NCI-H2196 treated with DMSO at 0.1 percent for 48 hours (cell line): ENCODE measurements around the gene RNF111.
"Not testable (repeated sequence)": the region's sequence is repeated elsewhere in the genome, so short reads cannot be mapped to it uniquely, and the experiment has no call there.

ENCODE experiments used
- DNase-seq: peaks from one replicate; lab custom pipeline; 2025; ENCODE audit not compliant: unreplicated experiment; lab: John Stamatoyannopoulos, UW

The RNF111 gene

DNA sequence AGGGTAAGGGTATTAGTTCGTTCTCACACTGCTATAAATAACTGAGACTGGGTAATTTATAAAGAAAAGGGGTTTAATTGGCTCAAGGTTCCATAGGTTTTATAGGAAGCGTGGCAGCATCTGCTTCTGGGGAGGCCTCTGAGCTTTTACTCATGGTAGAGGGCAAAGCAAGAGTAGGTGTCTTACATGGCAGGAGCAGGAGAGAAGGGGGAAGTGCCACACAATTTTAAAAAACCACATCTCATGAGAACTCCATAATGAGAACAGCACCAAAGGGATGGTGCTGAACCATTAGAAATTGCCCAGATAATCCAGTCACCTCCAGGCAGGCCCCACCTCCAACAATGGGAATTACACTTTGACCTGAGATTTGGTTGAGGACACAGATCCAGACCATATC, 12.2 kb downstream of the RNF111 start:
- no peak for DNase-seq

DNA sequence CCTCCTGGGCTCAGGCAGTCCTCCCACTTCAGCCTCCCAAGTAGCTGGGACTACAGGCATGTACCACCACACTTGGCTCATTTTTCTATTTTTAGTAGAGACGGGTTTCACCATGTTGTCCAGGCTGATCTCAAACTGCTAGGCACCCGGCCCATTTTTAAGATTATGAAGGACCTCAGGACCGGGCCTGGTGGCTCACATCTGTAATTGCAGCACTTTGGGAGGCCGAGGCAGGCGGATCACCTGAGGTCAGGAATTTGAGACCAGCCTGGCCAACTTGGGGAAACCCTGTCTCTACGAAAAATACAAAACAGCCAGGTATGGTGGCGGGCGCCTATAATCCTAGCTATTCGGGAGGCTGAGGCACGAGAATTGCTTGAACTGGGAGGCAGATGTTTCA, 12.8 kb downstream of the RNF111 start:
- not testable (repeated sequence) for DNase-seq

DNA sequence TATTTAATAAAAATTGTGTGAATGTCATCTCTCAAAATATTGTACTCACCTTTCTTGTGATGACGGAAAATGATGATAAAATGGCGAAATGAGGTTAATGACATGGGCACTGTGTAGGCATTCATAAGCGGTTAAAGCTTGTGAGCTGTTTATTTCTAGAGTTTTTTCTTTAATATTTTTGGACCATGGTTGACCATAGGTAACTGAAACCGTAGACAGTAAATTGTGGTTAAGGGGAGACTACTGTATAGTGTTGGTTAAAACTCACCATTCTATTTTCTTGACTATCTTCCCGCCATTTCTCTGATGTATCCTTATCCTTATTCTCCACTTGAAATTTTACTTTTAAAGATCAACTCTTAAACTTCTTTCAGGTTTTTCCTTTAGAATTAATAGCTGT, 14.5 kb downstream of the RNF111 start:
- no peak for DNase-seq

DNA sequence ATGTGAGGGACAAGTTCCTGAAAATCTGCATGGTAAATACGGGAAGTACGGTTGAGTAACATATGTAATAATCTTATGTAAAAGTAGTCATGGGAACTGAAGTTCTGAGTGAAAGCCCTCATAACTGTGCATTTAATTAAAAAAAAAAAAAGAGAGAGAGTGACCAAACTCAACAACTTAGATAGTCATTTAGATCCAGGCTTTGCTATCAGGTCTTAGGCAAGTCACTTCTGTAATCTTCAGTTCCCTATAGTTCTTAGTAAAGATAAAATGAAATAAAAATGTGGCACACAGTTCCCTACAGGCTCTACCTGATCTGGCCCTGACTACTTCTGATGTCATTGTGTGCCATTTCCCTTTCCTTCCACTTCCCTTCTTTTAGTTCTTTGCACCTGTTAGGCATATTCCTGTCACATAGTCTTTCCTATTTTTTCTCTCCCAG, 15.0 kb downstream of the RNF111 start:
- no peak for DNase-seq

DNA sequence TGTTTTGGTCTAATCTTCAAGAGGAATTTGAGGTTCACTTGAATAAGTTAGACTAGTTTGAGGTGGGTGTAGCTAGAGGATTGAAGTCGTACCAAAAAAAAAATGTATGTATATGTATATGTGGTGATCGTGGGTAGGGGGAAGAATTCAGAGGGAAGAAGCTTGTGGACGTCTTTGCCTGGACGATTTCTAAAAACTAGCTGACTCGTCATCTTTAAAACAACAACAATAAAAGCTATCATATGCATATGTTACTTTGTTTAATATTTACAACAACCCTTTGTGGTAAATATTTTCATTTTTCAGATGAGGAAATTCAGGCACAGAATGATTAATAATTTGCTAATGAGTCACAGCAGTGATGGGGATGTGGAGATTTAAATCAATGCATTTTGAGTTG, 18.1 kb downstream of the RNF111 start:
- DNase-seq = no peak

DNA sequence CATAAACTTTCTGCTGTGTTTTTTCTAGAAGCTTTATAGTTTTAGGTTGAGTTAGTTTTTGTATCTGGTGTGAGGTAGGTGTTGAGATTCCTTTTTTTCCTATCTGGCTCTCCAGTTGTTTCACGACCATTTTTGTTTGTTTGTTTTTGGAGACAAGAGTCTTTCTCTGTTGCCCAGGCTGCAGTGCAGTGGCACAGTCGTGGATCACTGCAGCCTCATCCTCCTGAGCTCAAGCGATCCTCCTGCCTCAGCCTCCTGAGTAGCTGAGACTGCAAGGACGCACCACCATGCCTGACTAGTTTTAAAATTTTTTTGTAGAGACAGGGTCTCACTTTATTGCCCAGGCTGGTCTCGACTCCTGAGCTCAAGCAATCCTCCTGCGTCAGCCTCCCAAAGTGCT, 20.6 kb downstream of the RNF111 start:
- DNase-seq = no peak

DNA sequence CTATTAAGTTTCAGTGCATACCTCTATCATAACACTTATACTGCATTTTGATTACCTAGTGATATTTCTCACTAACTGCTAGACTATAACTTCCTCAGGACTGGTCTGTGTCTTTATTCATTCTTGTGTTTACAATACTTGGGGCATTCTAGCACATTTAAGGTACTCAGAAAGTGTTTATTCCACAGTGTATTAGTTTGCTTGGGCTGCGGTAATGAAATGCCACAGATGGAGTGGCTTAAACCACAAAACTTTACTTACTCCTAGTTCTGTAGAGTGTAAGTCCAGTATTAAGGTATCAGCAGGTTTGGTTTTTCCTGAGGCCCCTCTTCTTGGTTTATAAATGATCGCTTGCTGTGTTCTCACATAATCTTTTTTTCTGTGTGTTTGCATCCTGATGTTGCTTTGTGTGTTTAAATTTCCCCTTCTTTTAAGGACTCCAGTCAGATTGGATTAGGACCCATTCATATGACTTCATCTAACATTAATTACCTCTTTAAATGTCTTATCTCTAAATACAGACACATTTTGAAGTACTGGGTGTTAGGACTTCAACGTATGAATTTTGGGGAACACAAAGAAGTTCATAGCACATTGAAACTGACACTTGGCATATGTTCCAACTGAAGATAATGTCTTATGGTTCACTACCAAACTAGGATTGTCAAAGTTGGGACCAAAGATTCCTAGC, 23.9 kb downstream of the RNF111 start:
- no peak for DNase-seq

DNA sequence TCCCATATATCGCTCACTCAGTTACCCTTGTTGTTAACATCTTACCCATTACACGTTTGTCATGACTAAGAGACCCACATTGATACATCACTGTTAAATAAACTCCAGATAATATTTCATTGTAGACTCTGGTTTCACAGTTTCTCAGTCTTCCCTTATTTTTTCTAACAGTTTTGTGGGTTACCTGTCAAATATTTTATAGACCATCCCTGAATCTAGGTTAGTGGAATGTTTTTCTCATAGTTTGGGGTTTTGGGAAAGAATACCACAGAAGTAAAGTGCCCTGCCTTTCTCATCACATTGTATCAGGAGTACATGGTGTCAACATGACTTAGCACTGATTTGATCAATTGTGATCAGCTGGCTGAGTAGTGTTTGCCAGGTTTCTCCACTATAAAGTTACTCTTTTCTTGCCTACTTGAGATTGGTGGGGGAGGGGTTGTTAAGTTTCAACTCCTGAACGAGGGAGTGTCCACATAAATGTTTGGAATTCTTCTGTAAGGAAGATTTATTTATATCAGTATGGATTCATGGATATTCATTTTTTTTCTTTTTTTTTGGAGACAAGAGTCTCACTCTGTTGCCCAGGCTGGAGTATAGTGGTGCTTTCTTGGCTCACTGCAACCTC, 25.9 kb downstream of the RNF111 start:
- DNase-seq = no peak

DNA sequence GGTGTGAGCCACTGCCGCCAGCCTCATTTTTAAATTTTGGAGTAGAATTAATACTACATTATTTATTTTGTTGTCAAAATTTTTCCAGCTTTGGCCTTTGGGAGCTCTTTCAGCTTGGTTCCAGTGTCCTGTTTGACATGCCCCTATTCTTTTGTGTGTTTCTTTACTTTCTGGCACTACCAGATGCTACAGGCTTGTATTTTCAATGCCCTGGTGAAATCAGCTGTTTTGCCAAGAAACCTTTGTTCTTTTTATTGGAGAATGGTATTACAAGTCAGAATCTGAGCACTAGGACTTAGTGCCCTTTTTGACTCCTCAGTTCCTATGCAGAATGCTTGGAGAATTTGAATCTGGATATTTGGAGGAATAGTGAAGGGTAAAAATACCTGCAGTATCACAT, 26.6 kb downstream of the RNF111 start:
- DNase-seq = no peak

DNA sequence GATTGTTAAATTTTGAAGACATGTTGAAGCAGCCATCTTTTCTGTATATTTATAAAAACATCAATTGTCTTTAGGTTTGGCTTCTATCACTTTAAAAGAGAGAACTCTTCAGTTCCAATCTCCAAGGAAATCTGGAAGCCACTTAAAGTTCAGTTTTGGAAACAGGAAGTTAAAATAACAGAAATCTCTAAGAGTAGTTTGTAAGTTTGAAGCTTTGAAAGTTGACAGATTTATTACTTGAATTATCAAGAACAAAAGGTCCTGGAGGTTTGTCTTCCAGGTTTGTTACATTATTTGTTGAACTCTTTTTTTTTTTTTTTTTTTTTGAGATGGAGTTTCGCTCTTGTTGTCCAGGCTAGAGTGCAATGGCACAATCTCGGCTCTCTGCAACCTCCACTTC, 30.0 kb downstream of the RNF111 start:
- DNase-seq = no peak

DNA sequence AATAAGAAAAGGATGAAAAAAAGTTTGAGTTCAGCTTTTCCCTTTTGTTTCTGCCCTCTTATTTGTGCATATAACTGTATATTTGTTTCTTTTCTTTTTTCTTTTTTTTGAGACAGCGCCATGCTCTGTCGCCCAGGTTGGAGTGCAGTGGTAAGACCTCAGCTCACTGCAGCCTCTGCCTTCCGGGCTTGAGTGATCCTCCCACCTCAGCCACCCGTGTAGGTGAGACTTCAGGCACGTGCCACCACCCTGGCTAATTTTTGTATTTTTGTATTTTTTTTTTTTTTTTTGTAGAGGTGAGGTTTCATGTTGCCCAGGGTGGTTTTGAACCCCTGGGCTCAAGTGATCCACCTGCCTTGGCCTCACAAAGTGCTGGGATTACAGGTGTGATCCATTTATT, 31.4 kb downstream of the RNF111 start:
- DNase-seq = no peak

DNA sequence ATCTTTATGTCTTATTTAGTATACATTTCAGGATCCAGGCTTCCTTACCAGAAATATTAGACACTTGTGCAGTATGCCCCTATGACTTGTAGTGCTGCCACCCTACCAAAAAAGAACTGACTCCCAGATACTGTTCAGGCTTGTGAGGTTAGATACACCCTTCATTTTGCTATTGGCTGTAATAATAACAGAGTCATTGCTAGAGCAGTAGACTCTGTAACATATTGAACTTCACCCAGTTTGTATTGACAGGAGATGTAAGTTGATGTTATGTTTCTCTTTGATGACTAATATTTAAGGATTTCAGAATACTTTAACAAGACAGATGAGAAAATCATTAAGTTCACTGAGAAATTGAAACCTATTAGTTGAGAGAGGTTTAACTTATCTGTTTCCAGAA, 32.9 kb downstream of the RNF111 start:
- no peak for DNase-seq

DNA sequence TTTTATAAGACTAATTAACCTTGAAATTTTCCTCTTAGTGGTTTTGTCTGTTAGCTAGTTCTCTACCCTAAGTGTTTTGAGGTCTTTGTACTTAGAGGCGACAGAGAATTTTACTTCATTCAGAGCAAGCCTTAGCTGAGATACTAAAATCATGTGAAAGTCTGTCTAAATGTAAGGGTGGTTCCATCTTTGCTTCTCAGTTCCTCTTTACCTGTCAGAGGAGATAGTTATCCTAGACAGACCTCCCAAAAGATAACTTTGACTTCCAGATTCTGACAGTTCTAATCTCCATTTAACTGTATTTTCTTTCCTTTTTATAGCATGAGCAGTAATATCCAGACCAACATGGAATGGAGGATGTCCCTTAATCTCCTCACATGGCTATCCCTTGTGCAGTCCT, 34.7 kb downstream of the RNF111 start:
- no peak for DNase-seq

DNA sequence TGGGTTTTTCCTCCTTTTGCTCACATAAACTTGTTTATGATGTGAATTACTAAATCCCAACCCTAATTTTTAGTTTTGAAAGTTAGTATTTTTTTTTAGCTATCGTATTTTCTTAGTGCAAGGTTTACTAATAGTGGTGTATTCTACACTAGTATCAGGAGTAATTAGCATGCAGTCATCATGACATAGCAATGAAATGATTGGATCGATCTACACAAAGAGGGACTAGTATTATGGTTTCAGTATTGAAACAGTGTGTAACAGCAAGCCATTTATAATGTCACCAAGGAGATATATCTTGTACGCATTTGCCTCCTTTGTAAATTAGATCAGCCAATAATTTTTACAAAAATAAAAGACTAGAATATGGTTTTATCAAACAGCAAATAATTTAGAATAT, 38.7 kb downstream of the RNF111 start:
- no peak for DNase-seq

DNA sequence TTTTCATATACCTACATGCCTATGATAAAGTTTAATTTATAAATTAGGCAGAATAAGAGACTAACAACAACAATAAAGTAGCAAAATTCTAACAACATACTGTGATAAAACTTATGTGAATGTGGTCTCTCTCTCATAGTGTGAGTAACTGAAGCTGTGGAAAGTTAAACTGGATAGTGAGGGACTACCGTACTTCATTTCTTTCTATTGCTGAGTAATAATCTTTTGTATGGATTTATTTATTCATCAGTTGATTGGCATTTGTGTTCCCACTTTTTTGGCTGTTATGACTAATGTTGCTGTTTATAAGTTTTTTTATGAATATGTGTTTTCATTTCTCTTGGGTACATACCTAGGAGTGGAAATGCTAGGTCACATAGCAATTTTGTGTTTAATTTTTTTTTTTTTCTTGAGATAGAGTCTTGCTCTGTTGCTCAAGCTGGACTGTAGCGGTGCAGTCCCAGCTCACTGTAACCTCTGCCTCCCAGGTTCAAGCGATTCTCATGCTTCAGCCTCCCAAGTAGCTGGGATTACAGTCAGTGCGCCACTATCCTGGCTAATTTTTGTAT, 41.0 kb downstream of the RNF111 start:
- DNase-seq = no peak

DNA sequence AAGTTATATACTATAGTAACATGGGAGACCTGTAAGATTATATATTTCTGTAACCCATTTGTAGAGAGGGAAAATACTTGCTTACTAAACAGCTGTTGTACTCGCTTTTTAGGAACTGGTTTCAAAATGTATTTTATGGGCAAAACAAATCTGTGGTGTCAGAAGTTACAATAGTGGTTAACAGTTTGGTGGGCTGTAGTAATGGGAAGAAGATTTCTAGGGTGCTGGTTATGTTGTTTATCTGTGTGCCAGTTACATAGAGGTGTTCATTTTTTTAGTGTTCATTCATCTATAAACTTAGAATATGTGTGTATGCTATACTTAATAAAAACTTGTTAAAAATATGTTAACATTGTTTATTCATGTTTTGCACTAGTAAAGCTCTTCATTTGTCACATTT, 42.1 kb downstream of the RNF111 start:
- no peak for DNase-seq

DNA sequence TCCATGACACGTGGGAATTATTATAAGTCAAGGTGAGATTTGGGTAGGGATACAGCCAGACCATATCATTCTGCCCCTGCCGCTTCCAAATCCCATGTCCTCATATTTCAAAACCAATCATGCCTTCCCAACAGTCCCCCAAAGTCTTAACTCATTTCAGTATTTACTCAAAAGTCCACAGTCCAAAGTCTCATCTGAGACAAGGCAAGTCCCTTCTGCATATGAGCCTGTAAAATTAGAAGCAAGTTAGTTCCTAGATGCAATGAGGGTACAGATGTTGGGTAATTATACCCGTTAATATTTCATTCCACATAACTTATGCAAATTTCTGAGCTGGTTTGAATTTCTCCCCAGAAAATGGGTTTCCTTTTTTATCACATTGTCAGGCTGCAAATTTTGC, 47.7 kb downstream of the RNF111 start:
- DNase-seq = no peak

DNA sequence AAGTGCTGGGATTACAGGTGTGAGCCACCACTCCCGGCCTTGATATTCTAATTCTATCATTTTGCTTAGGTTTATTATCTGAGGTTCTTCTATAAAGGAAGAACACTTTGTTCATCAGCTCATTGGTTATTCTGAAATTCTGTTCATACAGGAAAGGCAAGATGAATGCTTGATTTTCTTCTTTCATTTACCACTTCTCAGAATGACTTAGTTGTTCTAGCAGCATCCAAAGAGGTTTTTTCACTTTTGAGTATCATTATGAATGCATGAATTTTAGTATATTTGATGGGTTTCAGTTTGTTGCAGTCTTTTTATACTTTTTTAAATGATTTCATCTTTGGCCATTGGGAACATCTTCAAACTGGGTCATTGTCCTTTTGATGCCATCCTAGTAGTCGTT, 51.8 kb downstream of the RNF111 start:
- no peak for DNase-seq

DNA sequence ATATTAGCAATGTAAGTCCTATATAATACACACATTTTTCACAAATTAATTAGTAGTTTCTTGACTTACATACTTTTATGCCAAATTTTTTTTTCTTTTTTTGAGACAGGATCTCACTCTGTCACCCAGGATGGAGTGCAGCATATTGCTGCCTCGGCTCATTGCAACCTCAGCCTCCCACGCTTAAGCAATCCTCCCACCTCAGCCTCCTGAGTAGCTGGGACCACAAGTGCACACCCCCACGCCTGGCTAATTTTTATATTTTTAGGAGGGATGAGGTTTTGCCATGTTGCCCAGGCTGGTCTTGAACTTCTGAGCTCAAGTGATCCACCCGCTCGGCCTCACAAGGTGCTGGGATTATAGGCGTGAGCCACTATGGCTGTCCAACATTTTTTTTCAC, 54.6 kb downstream of the RNF111 start:
- no peak for DNase-seq

DNA sequence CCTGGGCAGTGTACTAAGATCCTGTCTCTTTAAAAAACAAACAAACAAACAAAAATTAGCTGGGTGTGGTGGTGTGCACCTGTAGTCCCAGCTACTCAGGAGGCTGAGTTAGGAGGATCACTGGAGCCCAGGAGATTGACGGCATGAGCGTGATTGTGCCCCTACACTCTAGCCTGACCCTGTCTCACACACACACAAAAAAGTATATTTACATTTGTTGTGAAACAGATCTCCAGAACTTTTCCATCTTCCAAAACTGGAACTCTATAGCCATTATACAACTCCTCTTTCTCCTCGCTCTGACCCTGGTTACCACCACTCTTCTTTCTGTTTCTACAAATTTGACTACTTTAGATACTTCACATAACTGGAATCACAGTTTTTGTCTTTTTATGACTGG, 61.4 kb downstream of the RNF111 start:
- DNase-seq = no peak

DNA sequence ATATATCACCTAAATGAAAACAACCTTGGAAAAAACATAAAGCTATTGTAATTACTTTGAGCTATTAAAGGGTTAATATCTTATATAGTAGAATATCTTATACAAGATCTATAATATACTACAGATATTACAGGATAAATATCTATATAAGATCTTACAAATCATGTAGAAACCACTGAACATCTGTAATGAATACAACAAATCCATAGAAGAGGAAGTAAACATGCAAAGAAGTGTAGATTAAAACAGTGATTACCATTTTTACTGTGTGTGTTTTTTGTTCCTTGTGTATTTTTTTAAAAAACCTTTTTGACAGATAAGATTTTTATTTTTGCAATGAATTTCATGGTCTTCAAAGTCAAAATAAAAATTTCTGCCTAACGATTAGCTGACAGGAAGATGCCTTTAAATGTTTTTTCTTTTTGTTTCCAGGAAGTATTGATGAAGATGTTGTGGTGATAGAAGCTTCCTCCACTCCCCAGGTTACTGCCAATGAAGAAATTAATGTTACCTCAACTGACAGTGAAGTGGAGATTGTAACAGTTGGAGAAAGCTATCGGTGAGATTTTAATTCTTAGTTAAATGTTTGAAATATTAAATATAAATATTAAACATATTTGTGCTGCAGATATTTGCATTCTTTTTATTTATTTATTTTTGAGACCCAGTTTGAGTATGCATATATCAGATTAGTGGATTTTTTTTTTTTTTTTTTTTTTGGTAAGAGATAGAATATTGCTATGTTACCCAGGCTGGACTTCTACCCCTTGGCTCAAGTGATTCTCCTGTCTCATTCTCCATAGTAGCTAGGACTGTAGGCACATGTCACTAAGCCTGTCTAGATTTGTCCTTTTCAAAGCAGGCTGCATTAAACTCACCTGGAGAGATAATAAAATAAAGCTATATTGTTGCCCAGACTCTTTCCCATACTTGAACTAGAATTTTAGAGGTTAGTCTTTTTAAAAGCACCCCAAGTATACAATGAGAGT, 64.7 kb downstream of the RNF111 start:
- DNase-seq = no peak
